Measurements from ENCODE around the gene DOCK8.

DNA sequence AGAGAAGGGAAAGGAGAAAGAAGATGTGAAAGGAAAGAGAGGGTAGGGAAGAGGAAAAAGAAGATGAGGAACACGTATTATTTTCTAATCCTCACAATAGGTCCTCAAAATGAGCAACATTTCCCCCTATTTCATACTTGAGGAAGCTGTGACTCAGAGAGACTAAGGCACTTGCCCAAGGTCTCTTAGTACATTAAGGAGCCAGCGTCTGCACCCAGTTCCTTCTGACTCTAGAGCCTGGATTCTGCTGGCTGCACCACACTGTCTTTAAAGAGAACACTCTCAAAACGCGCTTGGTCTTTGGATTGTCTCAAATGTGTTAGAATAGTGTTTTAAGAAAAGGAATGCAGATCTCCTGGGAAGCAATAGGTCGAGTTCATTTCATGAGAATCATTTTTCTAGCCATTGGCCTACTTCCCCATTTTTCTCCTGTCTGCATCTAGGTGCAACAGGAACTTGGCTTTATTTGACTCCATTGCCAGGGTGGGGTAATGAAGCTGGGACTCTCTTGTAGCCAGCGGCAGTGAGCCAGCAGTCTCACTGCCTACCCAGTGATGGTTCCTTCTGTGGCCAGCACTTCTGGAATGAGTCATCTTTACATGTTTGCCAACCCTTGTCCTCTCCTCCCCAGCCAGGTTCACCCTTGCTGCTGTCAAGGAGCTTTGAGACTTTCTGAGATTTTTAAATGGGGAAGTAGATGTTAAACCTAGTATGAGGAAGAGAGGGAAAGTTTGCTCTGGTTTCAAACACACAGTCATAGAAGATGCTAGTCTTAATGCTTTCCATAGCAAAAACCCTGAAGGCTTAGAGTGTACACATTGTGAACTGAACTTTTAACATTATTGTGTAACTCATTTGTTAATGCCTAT is 82.7 kb downstream of the DOCK8 start:
- TF ChIP-seq CTCF (conservative IDR thresholded peaks at IDR 0.05; ENCODE audit: low read length) (no peak), EZH2phosphoT487 (IDR thresholded peaks at IDR 0.05; ENCODE audit: borderline replicate concordance, low read depth, low read length) (no peak)
